H1 (cell line): ENCODE results near the gene ARHGEF19. TPM values are rescaled to one million over a fixed set of nuclear protein-coding genes. Genes with fewer than 3 reads are reported as not detected.

Source experiments
- CTCF ChIA-PET: fragments of 300-600 bp; sonication (Branson Sonifier 250); formaldehyde crosslinking; loops from one replicate; lab custom pipeline; 2021; ENCODE audit not compliant: partially characterized antibody; lab: Charles Lee
- POLR2A ChIA-PET: fragments of 300-600 bp; sonication (Branson Sonifier 250); formaldehyde crosslinking; loops from one replicate; lab custom pipeline; 2021; ENCODE audit warnings: inconsistent platforms; ENCODE audit not compliant: partially characterized antibody; lab: Charles Lee
- DNase-seq, 2 experiments: peaks; one replicate each; pipeline versions ENCODE4 v3.0.0 to v3.0.0-alpha.2; 2010 to 2022; ENCODE audit warnings: low spot score in 2 of 2, low read depth in 1 of 2, mixed read lengths in 1 of 2
- FAIRE-seq: peaks from 2 replicates; lab custom pipeline; 2011; peaks lifted over from hg19 to GRCh38; lab: Jason Lieb, UNC
- H2AFZ ChIP-seq: 2 replicates; pipeline ENCODE4 v1.8.1; 2012; ENCODE audit warnings: low read length, inconsistent platforms
- H2AK5ac ChIP-seq: 2 replicates; pipeline ENCODE4 v1.6.1; 2013; ENCODE audit warnings: low read depth, low read length
- H2BK120ac ChIP-seq: replicated peaks from 2 replicates; pipeline ENCODE3; 2013; ENCODE audit warnings: low read depth, low read length, inconsistent platforms
- H2BK12ac ChIP-seq: 2 replicates; pipeline ENCODE4 v1.6.1; 2013; ENCODE audit warnings: low read depth, low read length
- H2BK15ac ChIP-seq: 2 replicates; pipeline ENCODE4 v1.6.1; 2013; ENCODE audit warnings: low read length
- H2BK20ac ChIP-seq: 2 replicates; pipeline ENCODE4 v1.6.1; 2013; ENCODE audit warnings: low read length
- H2BK5ac ChIP-seq: 2 replicates; pipeline ENCODE4 v1.6.1; 2013; ENCODE audit warnings: low read depth, low read length
- H3K14ac ChIP-seq: 2 replicates; pipeline ENCODE4 v1.6.1; 2013; ENCODE audit warnings: inconsistent platforms; ENCODE audit not compliant: insufficient read length
- H3K18ac ChIP-seq: 2 replicates; pipeline ENCODE4 v1.6.1; 2013; ENCODE audit warnings: low read length; ENCODE audit errors: extremely low read depth
- H3K23ac ChIP-seq: 2 replicates; pipeline ENCODE4 v1.6.1; 2013; ENCODE audit warnings: inconsistent platforms; ENCODE audit not compliant: insufficient read length
- H3K23me2 ChIP-seq: 2 replicates; pipeline ENCODE4 v1.6.1; 2013; ENCODE audit warnings: low read depth, low read length
- H3K27ac ChIP-seq: 2 replicates; pipeline ENCODE4 v1.6.1; 2011; ENCODE audit warnings: low read depth, low read length, inconsistent platforms
- H3K27me3 ChIP-seq, 4 experiments: replicated peaks in 1 of 4; 1 replicate in 1 of 4; 2 replicates in 3 of 4; pipeline versions ENCODE4 v1.6.1 to v1.8.1; 2011 to 2013; ENCODE audit warnings: low read length in 3 of 4, mild to moderate bottlenecking in 3 of 4, inconsistent platforms in 2 of 4, mixed read lengths in 2 of 4, moderate library complexity in 1 of 4; ENCODE audit not compliant: control insufficient read depth in 3 of 4, insufficient read depth in 3 of 4; ENCODE audit errors: extremely low read depth in 1 of 4
- H3K36me3 ChIP-seq, 4 experiments: 2 replicates each; pipeline versions ENCODE4 v1.6.1 to v1.8.1; 2011 to 2013; ENCODE audit warnings: mild to moderate bottlenecking in 4 of 4, low read length in 3 of 4, moderate library complexity in 2 of 4, control low read depth in 1 of 4, inconsistent platforms in 1 of 4; ENCODE audit not compliant: insufficient read depth in 4 of 4, control insufficient read depth in 2 of 4
- H3K4ac ChIP-seq: replicated peaks from 2 replicates; pipeline ENCODE3; 2013; ENCODE audit warnings: low read length, low read depth, mixed read lengths, inconsistent platforms; ENCODE audit not compliant: insufficient read length
- H3K4me1 ChIP-seq, 4 experiments: replicated peaks in 1 of 4; 1 replicate in 1 of 4; 2 replicates in 3 of 4; pipeline versions ENCODE4 v1.6.1 to v1.8.1; 2011 to 2013; ENCODE audit warnings: low read length in 3 of 4, inconsistent platforms in 2 of 4, mixed read lengths in 1 of 4; ENCODE audit not compliant: insufficient read depth in 4 of 4, control insufficient read depth in 3 of 4
- H3K4me2 ChIP-seq, 2 experiments: 2 replicates each; pipeline versions ENCODE4 v1.6.1 to v1.8.1; 2011 to 2013; ENCODE audit warnings: low read depth in 2 of 2, low read length in 2 of 2, control low read depth in 1 of 2, inconsistent platforms in 1 of 2, mild to moderate bottlenecking in 1 of 2; ENCODE audit not compliant: insufficient read depth in 1 of 2
- H3K4me3 ChIP-seq, 4 experiments: fragments of 200-600, 300-600 bp in 1 of 4; sonication (generic), shearing (Covaris generic), sonication (Bioruptor Twin) in 1 of 4; 2 replicates each; pipeline versions ENCODE4 v1.5.1 to v1.8.1; 2011 to 2016; ENCODE audit warnings: low read length in 4 of 4, low read depth in 3 of 4, control low read depth in 2 of 4, inconsistent platforms in 2 of 4, mild to moderate bottlenecking in 2 of 4, mixed read lengths in 1 of 4, moderate library complexity in 1 of 4; ENCODE audit not compliant: insufficient read depth in 2 of 4; ENCODE audit errors: extremely low read depth in 1 of 4
- H3K56ac ChIP-seq: replicated peaks from 2 replicates; pipeline ENCODE3; 2013; ENCODE audit warnings: low read depth, mild to moderate bottlenecking, mixed read lengths, low read length, inconsistent platforms; ENCODE audit not compliant: insufficient read length
- H3K79me1 ChIP-seq: 2 replicates; pipeline ENCODE4 v1.6.1; 2013; ENCODE audit warnings: low read depth, low read length, control low read depth
- H3K79me2 ChIP-seq, 2 experiments: 2 replicates each; pipeline versions ENCODE4 v1.6.1 to v1.8.1; 2012 to 2013; ENCODE audit warnings: low read length in 2 of 2, mild to moderate bottlenecking in 2 of 2, inconsistent platforms in 1 of 2; ENCODE audit not compliant: insufficient read depth in 2 of 2, control insufficient read depth in 1 of 2
- H3K9ac ChIP-seq, 4 experiments: replicated peaks in 1 of 4; 1 replicate in 1 of 4; 2 replicates in 3 of 4; pipeline versions ENCODE4 v1.6.1 to v1.8.1; 2011 to 2013; ENCODE audit warnings: low read depth in 3 of 4, low read length in 3 of 4, control low read depth in 2 of 4, mild to moderate bottlenecking in 2 of 4, moderate library complexity in 2 of 4, inconsistent platforms in 1 of 4; ENCODE audit errors: extremely low read depth in 1 of 4
- H3K9me3 ChIP-seq, 2 experiments: 2 replicates each; pipeline versions ENCODE4 v1.6.1 to v1.8.1; 2012 to 2013; ENCODE audit warnings: mild to moderate bottlenecking in 2 of 2, moderate library complexity in 2 of 2, control low read depth in 1 of 2, inconsistent platforms in 1 of 2, low read depth in 1 of 2, low read length in 1 of 2, mixed read lengths in 1 of 2; ENCODE audit not compliant: insufficient read depth in 2 of 2
- H4K20me1 ChIP-seq, 2 experiments: replicated peaks in 1 of 2; 2 replicates each; pipeline versions ENCODE3 to v1.8.1; 2011 to 2013; ENCODE audit warnings: inconsistent platforms in 2 of 2, low read length in 2 of 2, mild to moderate bottlenecking in 1 of 2; ENCODE audit not compliant: insufficient read depth in 2 of 2, control insufficient read depth in 1 of 2
- H4K5ac ChIP-seq: 2 replicates; pipeline ENCODE4 v1.6.1; 2013; ENCODE audit warnings: low read length, low read depth, mixed read lengths, inconsistent platforms; ENCODE audit not compliant: insufficient read length
- H4K8ac ChIP-seq: 2 replicates; pipeline ENCODE4 v1.8.0; 2013; ENCODE audit warnings: mild to moderate bottlenecking, moderate library complexity, low read length, inconsistent platforms; ENCODE audit not compliant: insufficient read depth; ENCODE audit errors: extremely low read depth
- H4K91ac ChIP-seq: replicated peaks from 2 replicates; pipeline ENCODE3; 2013; ENCODE audit warnings: low read length, mixed read lengths, inconsistent platforms; ENCODE audit not compliant: insufficient read length
- BACH1 ChIP-seq: IDR thresholded peaks from 2 replicates; pipeline ENCODE4 v1.6.1; 2012; ENCODE audit warnings: low read length, improper control_type of control experiment
- CHD1 ChIP-seq: IDR thresholded peaks from 2 replicates; pipeline ENCODE4 v1.6.1; 2012; ENCODE audit warnings: low read depth, low read length, improper control_type of control experiment
- EGR1 ChIP-seq: IDR thresholded peaks from 2 replicates; pipeline ENCODE4 v1.6.1; 2011; ENCODE audit warnings: low read depth, low read length, borderline replicate concordance
- GABPA ChIP-seq: IDR thresholded peaks from 2 replicates; pipeline ENCODE4 v1.6.1; 2011; ENCODE audit warnings: mild to moderate bottlenecking, low read length, moderate library complexity, borderline replicate concordance; ENCODE audit not compliant: insufficient read depth
- MAFK ChIP-seq: IDR thresholded peaks from 2 replicates; pipeline ENCODE4 v1.6.1; 2012; ENCODE audit warnings: low read depth, mild to moderate bottlenecking, improper control_type of control experiment, low read length
- MAX ChIP-seq: IDR thresholded peaks from 2 replicates; pipeline ENCODE4 v1.6.1; 2012; ENCODE audit warnings: inconsistent platforms
- POLR2A ChIP-seq, 2 experiments: IDR thresholded peaks; 1 replicate in 1 of 2; 2 replicates in 1 of 2; pipeline ENCODE4 v1.6.1; 2011; ENCODE audit warnings: low read depth in 2 of 2, low read length in 2 of 2, mild to moderate bottlenecking in 2 of 2; ENCODE audit errors: control extremely low read depth in 1 of 2
- RNF2 ChIP-seq: fragments of 200-900, 300-1000 bp; sonication (generic); IDR thresholded peaks from 2 replicates; pipeline ENCODE4 v1.7.1; 2016; ENCODE audit warnings: borderline replicate concordance, low read depth, mild to moderate bottlenecking, antibody characterized with exemption, low read length; ENCODE audit not compliant: poor library complexity, severe bottlenecking; ENCODE audit errors: missing control alignments
- SIN3A ChIP-seq, 2 experiments: IDR thresholded peaks in 1 of 2; conservative IDR thresholded peaks in 1 of 2; 2 replicates each; pipeline ENCODE4 v1.6.1; 2011 to 2012; ENCODE audit warnings: low read length in 2 of 2, improper control_type of control experiment in 1 of 2, low read depth in 1 of 2, mild to moderate bottlenecking in 1 of 2
- SP1 ChIP-seq: IDR thresholded peaks from 2 replicates; pipeline ENCODE4 v1.6.1; 2011; ENCODE audit warnings: low read depth, low read length
- SRF ChIP-seq: IDR thresholded peaks from 2 replicates; pipeline ENCODE4 v1.6.1; 2011; ENCODE audit warnings: mild to moderate bottlenecking, low read depth, low read length, moderate library complexity
- TBP ChIP-seq: IDR thresholded peaks from 2 replicates; pipeline ENCODE4 v1.6.1; 2011; ENCODE audit warnings: low read depth, low read length, improper control_type of control experiment
- YY1 ChIP-seq: IDR thresholded peaks from 2 replicates; pipeline ENCODE4 v1.6.1; 2011; ENCODE audit warnings: low read depth, mild to moderate bottlenecking, low read length
- WGBS, 2 experiments: shearing (Covaris generic) in 1 of 2; methylation state at CpG; one replicate each; pipeline versions ENCODE4 v1.1.6 to v1.1.7; 2013 to 2015; ENCODE audit warnings: low lambda C conversion rate in 2 of 2, mixed read lengths in 2 of 2, inconsistent platforms in 1 of 2, low coverage in 1 of 2, missing lambda C conversion rate in 1 of 2; ENCODE audit not compliant: insufficient replicate concordance in 2 of 2, insufficient coverage in 1 of 2, insufficient read length in 1 of 2; ENCODE audit errors: extremely low coverage in 1 of 2, missing lambda C conversion rate in 1 of 2; 5-methylcytosine and 5-hydroxymethylcytosine counted together
- polyA plus RNA-seq, 7 experiments: library from polyadenylated mRNA; depleted of rRNA in 3 of 7; stranded (reverse) in 5 of 7; unstranded in 2 of 7; fragments of >200 nt in 5 of 7; fragments of 200-250 nt in 2 of 7; gene quantifications; 1 replicate in 5 of 7; 2 replicates in 1 of 7; 4 replicates in 1 of 7; pipeline versions ENCODE4 v1.2.1 to v1.2.3, GENCODE V29; 2011 to 2013; ENCODE audit warnings: missing spikeins in 2 of 7, mixed read lengths in 2 of 7
- total RNA-seq: library from RNA; stranded (reverse); fragmentation: NEBNext Ultra II Directional; extraction: Animal tissue kit (Norgen Biotek cat#: 25700); gene quantifications from 2 replicates; pipeline ENCODE4 v1.2.1, GENCODE V29; 2021

ARHGEF19 gene
- total and polyA plus RNA-seq, 2 of the 8 experiments (the other 6 are each of a cell fraction or from before 2014, with no cell fraction given) = 47.5 to 56.4 TPM

- H2AK5ac ChIP-seq = no peak overlapping the region
- H3K79me1 ChIP-seq = no peaks in the 10 kb centered on the region; the same call in none of the 2 replicates
- H3K56ac ChIP-seq = no peak overlapping the region
- no peak overlapping the region for H2BK20ac ChIP-seq
- no peak overlapping the region for H4K8ac ChIP-seq
- H3K23me2 ChIP-seq = peaks cover 8% of the 10 kb centered on the region
- H3K4me1 ChIP-seq = peaks cover 0 to 16% (median 9%) of the 10 kb centered on the region in 4 experiments; a peak in 5 of 7 replicates
- no peak overlapping the region for H2BK12ac ChIP-seq
- no peaks in the 10 kb centered on the region for H3K36me3 ChIP-seq
- H2BK120ac ChIP-seq = no peak overlapping the region
- DNase-seq (no peak), FAIRE-seq (no peak)
- H2BK15ac ChIP-seq = no peak overlapping the region
- H3K9ac ChIP-seq = no peak overlapping the region; a peak in 1 of 7 replicates
- H3K4me2 ChIP-seq = no peak overlapping the region
- no peak overlapping the region for H3K4ac ChIP-seq
- H2BK5ac ChIP-seq = no peak overlapping the region
- no peak overlapping the region for H3K14ac ChIP-seq
- H3K27me3 ChIP-seq = peaks cover 18 to 46% (median 41%) of the 10 kb centered on the region in 4 experiments
- no peak overlapping the region for H2AFZ ChIP-seq
- ChIA-PET CTCF (interaction anchor here (0.6 to 13.8 kb wide), 9 partner anchors 12 to 460 kb away, joined by 3 to 106 read pairs (median 4); partner anchors contain the start of gene ARHGEF19), POLR2A (interaction anchor here (1.0 to 5.3 kb wide), 3 partner anchors 13 to 26 kb away, joined by 3 to 32 read pairs (median 4); partner anchors contain the start of gene ARHGEF19)
- H3K23ac ChIP-seq = no peak overlapping the region
- no peak overlapping the region for H4K91ac ChIP-seq
- no peak overlapping the region for H3K18ac ChIP-seq
- no peak overlapping the region for H3K4me3 ChIP-seq
- 74% methylated on average over 13 of the region's 13 CpGs; no CpG with 5 or more reads in 1 of the 2 experiments for WGBS, 2 experiments
- no peak overlapping the region for H3K27ac ChIP-seq
- no peaks in the 10 kb centered on the region for H3K79me2 ChIP-seq
- H4K5ac ChIP-seq = no peak overlapping the region
- H3K9me3 ChIP-seq = no peaks in the 10 kb centered on the region
- H4K20me1 ChIP-seq = peaks cover 5 to 8% of the 10 kb centered on the region in 2 experiments
- TF ChIP-seq GABPA = no peak
- TF ChIP-seq MAFK = no peak
- no peak for TF ChIP-seq SRF
- TF ChIP-seq SIN3A (conservative IDR thresholded peaks at IDR 0.05 in 1 of 2, IDR thresholded peaks at IDR 0.05 in 1 of 2; ENCODE audit: low read depth in 1 of 2, low read length in 2 of 2) = no peak
- TF ChIP-seq BACH1 = no peak
- TF ChIP-seq SP1 = no peak
- no peak for TF ChIP-seq MAX
- TF ChIP-seq CHD1 = no peak
- TF ChIP-seq RNF2 = no peak
- no peak for TF ChIP-seq POLR2A (IDR thresholded peaks at IDR 0.05; ENCODE audit: control extremely low read depth in 1 of 2, low read depth in 2 of 2, low read length in 2 of 2)
- no peak for TF ChIP-seq EGR1
- TF ChIP-seq TBP = no peak
- TF ChIP-seq YY1 = no peak
These were observed 17.7 kb upstream of the ARHGEF19 start for GRCh38 chr1:16229976-16230740.
